Peyer's patch (tissue), 4 donors: Measurements from ENCODE around the gene RNF130.

Source experiments
- POLR2A ChIP-seq, 2 donors: fragments of 450-650 bp; IDR thresholded peaks; one replicate each; pipeline ENCODE4 v1.5.1; 2017; ENCODE audit warnings: antibody characterized with exemption in 2 of 2, mild to moderate bottlenecking in 2 of 2, moderate library complexity in 2 of 2
- TF ChIP-seq, protein P1 (sequence below), 6 experiments: fragments of 450-650 bp in 4 of 6; fragments of 200-600 bp in 2 of 6; sonication (generic) in 1 of 6; IDR thresholded peaks; one replicate each; pipeline ENCODE4 v1.5.1; 2017 to 2019; ENCODE audit warnings: antibody characterized with exemption in 6 of 6, mild to moderate bottlenecking in 3 of 6, moderate library complexity in 1 of 6

GRCh38 chr5:179909224-179909623 is 162.3 kb downstream of the RNF130 start:
- TF ChIP-seq, protein P1, sequence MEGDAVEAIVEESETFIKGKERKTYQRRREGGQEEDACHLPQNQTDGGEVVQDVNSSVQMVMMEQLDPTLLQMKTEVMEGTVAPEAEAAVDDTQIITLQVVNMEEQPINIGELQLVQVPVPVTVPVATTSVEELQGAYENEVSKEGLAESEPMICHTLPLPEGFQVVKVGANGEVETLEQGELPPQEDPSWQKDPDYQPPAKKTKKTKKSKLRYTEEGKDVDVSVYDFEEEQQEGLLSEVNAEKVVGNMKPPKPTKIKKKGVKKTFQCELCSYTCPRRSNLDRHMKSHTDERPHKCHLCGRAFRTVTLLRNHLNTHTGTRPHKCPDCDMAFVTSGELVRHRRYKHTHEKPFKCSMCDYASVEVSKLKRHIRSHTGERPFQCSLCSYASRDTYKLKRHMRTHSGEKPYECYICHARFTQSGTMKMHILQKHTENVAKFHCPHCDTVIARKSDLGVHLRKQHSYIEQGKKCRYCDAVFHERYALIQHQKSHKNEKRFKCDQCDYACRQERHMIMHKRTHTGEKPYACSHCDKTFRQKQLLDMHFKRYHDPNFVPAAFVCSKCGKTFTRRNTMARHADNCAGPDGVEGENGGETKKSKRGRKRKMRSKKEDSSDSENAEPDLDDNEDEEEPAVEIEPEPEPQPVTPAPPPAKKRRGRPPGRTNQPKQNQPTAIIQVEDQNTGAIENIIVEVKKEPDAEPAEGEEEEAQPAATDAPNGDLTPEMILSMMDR (IDR thresholded peaks at IDR 0.05): no peak
- TF ChIP-seq POLR2A (IDR thresholded peaks at IDR 0.05): no peak
